Thyroid gland (tissue), 4 donors: Measurements from ENCODE around the gene TMEM138. TPM values are rescaled to one million over a fixed set of nuclear protein-coding genes. Genes with fewer than 3 reads are reported as not detected.

Source experiments
- DNase-seq, 2 donors: peaks; one replicate each; pipeline ENCODE4 v3.0.0-alpha.2; 2019
- H3K27ac ChIP-seq, 3 donors: fragments of 200-600 bp; sonication (generic); 1 replicate in 2 of 3; 2 replicates in 1 of 3; pipeline ENCODE4 v1.5.1; 2016 to 2019; ENCODE audit warnings: mild to moderate bottlenecking in 1 of 3, moderate library complexity in 1 of 3
- H3K27me3 ChIP-seq: fragments of 200-600 bp; sonication (generic); one replicate; pipeline ENCODE4 v1.5.1; 2019
- H3K36me3 ChIP-seq, 2 donors: fragments of 200-600 bp; sonication (generic); one replicate each; pipeline ENCODE4 v1.5.1; 2016 to 2019
- H3K4me1 ChIP-seq, 2 donors: fragments of 200-600 bp; sonication (generic); one replicate each; pipeline ENCODE4 v1.5.1; 2017 to 2019
- H3K4me3 ChIP-seq, 3 donors: fragments of 200-600 bp; sonication (generic); replicated peaks in 1 of 3; 1 replicate in 2 of 3; 2 replicates in 1 of 3; pipeline ENCODE4 v1.5.1; 2016; ENCODE audit warnings: mild to moderate bottlenecking in 1 of 3
- H3K9me3 ChIP-seq: fragments of 200-600 bp; sonication (generic); one replicate; pipeline ENCODE4 v1.5.1; 2017
- CTCF ChIP-seq, 6 experiments: fragments of 200-600 bp in 3 of 6; fragments of 450-650 bp in 3 of 6; sonication (generic) in 3 of 6; IDR thresholded peaks; one replicate each; pipeline ENCODE4 v1.5.1; 2016 to 2019; ENCODE audit warnings: antibody characterized with exemption in 6 of 6, mild to moderate bottlenecking in 2 of 6, inconsistent platforms in 1 of 6, moderate library complexity in 1 of 6
- POLR2A ChIP-seq, 2 donors: fragments of 450-650 bp; IDR thresholded peaks; one replicate each; pipeline ENCODE4 v1.6.1; 2017; ENCODE audit warnings: antibody characterized with exemption in 2 of 2, mild to moderate bottlenecking in 2 of 2, moderate library complexity in 1 of 2
- WGBS, 2 donors: methylation state at CpG; one replicate each; pipeline ENCODE4 v1.1.5; 2017; 5-methylcytosine and 5-hydroxymethylcytosine counted together
- intact Hi-C: fragments of 100-400 bp; cut with DNase I; formaldehyde crosslinking; loops from one replicate; pipeline ENCODE4 v1.15.1; 2023
- total RNA-seq, 4 donors: library from RNA; depleted of rRNA; stranded (reverse); fragments of >200 nt; gene quantifications; one replicate each; pipeline ENCODE4 v1.2.3, GENCODE V29; 2016

Gene TMEM138
- total RNA-seq, 4 donors from 2014 or later = 25.3 to 37.1 (median 31.5) TPM

- 94% methylated on average over 8 to 9 of the region's 9 CpGs for WGBS, 2 donors
- Histone ChIP-seq H3K27ac (no peak overlapping the region), H3K9me3 (no peaks in the 10 kb centered on the region), H3K4me1 (peaks cover 6 to 10% of the 10 kb centered on the region in 2 donors), H3K36me3 (peaks cover 0 to 10% of the 10 kb centered on the region in 2 donors), H3K4me3 (no peak overlapping the region), H3K27me3 (no peaks in the 10 kb centered on the region)
- intact Hi-C loops = no loop called here
- no peak for DNase-seq
- TF ChIP-seq CTCF (IDR thresholded peaks at IDR 0.05) (no peak), POLR2A (IDR thresholded peaks at IDR 0.05) (no peak)
Observed at GRCh38 chr11:61357233-61357893, 4.8 kb upstream of the TMEM138 start.

GRCh38 chr11:61357894-61358239, 4.3 kb upstream of the TMEM138 start:
- WGBS, 2 donors = 92 to 93% methylated on average over 6 of the region's 6 CpGs
- Histone ChIP-seq H3K27ac (no peak overlapping the region), H3K4me1 (peaks cover 6 to 13% of the 10 kb centered on the region in 2 donors), H3K9me3 (no peaks in the 10 kb centered on the region), H3K36me3 (peaks cover 0 to 10% of the 10 kb centered on the region in 2 donors), H3K4me3 (no peak overlapping the region), H3K27me3 (no peaks in the 10 kb centered on the region)
- DNase-seq = no peak
- intact Hi-C loops = no loop called here
- TF ChIP-seq CTCF (IDR thresholded peaks at IDR 0.05) (no peak), POLR2A (IDR thresholded peaks at IDR 0.05) (no peak)

GRCh38 chr11:61358566-61358965, 3.6 kb upstream of the TMEM138 start:
- no peak for DNase-seq
- no peak for TF ChIP-seq POLR2A (IDR thresholded peaks at IDR 0.05)
- TF ChIP-seq CTCF (IDR thresholded peaks at IDR 0.05) = no peak
- Histone ChIP-seq H3K4me3 (no peak overlapping the region), H3K27ac (no peak overlapping the region), H3K9me3 (no peaks in the 10 kb centered on the region), H3K27me3 (no peaks in the 10 kb centered on the region), H3K36me3 (peaks cover 0 to 5% of the 10 kb centered on the region in 2 donors), H3K4me1 (peaks cover 12 to 20% of the 10 kb centered on the region in 2 donors)
- 96% methylated on average over 10 to 11 of the region's 11 CpGs for WGBS, 2 donors
- intact Hi-C loops = no loop called here

- Histone ChIP-seq H3K4me1 (peaks cover 12 to 20% of the 10 kb centered on the region in 2 donors), H3K27me3 (no peaks in the 10 kb centered on the region), H3K27ac (no peak overlapping the region), H3K9me3 (no peaks in the 10 kb centered on the region), H3K36me3 (peaks cover 0 to 5% of the 10 kb centered on the region in 2 donors), H3K4me3 (no peak overlapping the region)
- WGBS, 2 donors = 93 to 96% methylated on average over 6 of the region's 6 CpGs
- intact Hi-C loops = no loop called here
- TF ChIP-seq CTCF (IDR thresholded peaks at IDR 0.05) (no peak), POLR2A (IDR thresholded peaks at IDR 0.05) (no peak)
- DNase-seq = no peak
Observed at GRCh38 chr11:61359516-61359915, 2.7 kb upstream of the TMEM138 start.

- peak overlapping the region; percentile 94 to 97 (median 95) for H3K27ac ChIP-seq
- peaks cover 12 to 18% of the 10 kb centered on the region in 2 donors for H3K36me3 ChIP-seq
- 1 to 2% methylated on average over 22 of the region's 22 CpGs for WGBS, 2 donors
- peak overlapping the region; percentile 9 to 69 (median 61) for H3K4me3 ChIP-seq
- TF ChIP-seq CTCF (IDR thresholded peaks at IDR 0.05) (no peak), POLR2A (IDR thresholded peaks at IDR 0.05) (no peak)
- DNase-seq = no peak
- H3K27me3 ChIP-seq = no peaks in the 10 kb centered on the region
- peaks cover 12 to 20% of the 10 kb centered on the region in 2 donors for H3K4me1 ChIP-seq
- intact Hi-C loops = no loop called here
- H3K9me3 ChIP-seq = no peaks in the 10 kb centered on the region
Observed at GRCh38 chr11:61361237-61361740, 885 bp upstream of the TMEM138 start.
